A549 (cell line): Measurements from ENCODE around the gene RNASE1.

Experiments
- EHF ChIP-seq: fragments of 250-450 bp; sonication (Bioruptor Pico); IDR thresholded peaks from 2 replicates; pipeline ENCODE4 v1.5.0; 2020; ENCODE audit warnings: mild to moderate bottlenecking
- JUNB ChIP-seq: fragments of >200 bp; sonication (Bioruptor Twin); formaldehyde crosslinking; IDR thresholded peaks from 2 replicates; pipeline ENCODE4 v1.6.1; 2016
- POLR2A ChIP-seq: IDR thresholded peaks from 2 replicates; pipeline ENCODE4 v1.6.1; 2012; ENCODE audit warnings: mild to moderate bottlenecking, low read length
- RFX5 ChIP-seq: fragments of 450-650 bp; IDR thresholded peaks from 2 replicates; pipeline ENCODE4 v1.7.1; 2014; ENCODE audit warnings: antibody characterized with exemption, mild to moderate bottlenecking, moderate library complexity
- TF ChIP-seq, protein P1 (sequence below): IDR thresholded peaks from 2 replicates; pipeline ENCODE4 v1.6.1; 2012
- TF ChIP-seq, protein P2 (sequence below): fragments of >200 bp; sonication (Bioruptor Twin); formaldehyde crosslinking; IDR thresholded peaks from 3 replicates; pipeline ENCODE4 v1.5.1; 2016

DNA sequence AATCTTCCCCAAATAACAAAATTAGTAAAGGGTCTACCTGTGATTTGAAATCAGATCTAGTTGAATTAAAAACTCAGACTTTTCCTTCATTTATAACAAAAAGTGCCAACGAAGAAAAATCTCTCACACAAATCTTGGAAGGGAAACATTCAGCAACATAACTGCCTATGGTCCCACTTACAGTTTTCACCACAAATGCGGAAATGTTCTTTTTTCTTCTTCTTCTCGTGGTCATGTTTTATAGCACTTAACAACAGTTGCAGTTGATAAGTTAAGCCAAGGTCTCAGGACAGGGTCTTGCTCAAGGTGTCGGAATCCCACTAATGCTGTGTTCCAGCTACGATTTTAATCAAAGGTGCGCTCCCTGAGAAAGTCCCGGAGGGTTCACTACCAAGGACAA is 11.5 kb downstream of the RNASE1 start:
- TF ChIP-seq, protein P1, sequence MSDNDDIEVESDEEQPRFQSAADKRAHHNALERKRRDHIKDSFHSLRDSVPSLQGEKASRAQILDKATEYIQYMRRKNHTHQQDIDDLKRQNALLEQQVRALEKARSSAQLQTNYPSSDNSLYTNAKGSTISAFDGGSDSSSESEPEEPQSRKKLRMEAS = no peak
- no peak for TF ChIP-seq POLR2A
- TF ChIP-seq, protein P2, sequence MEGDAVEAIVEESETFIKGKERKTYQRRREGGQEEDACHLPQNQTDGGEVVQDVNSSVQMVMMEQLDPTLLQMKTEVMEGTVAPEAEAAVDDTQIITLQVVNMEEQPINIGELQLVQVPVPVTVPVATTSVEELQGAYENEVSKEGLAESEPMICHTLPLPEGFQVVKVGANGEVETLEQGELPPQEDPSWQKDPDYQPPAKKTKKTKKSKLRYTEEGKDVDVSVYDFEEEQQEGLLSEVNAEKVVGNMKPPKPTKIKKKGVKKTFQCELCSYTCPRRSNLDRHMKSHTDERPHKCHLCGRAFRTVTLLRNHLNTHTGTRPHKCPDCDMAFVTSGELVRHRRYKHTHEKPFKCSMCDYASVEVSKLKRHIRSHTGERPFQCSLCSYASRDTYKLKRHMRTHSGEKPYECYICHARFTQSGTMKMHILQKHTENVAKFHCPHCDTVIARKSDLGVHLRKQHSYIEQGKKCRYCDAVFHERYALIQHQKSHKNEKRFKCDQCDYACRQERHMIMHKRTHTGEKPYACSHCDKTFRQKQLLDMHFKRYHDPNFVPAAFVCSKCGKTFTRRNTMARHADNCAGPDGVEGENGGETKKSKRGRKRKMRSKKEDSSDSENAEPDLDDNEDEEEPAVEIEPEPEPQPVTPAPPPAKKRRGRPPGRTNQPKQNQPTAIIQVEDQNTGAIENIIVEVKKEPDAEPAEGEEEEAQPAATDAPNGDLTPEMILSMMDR = no peak
- no peak for TF ChIP-seq JUNB
- no peak for TF ChIP-seq RFX5
- no peak for TF ChIP-seq EHF (CRISPR knock-in tag)
